Loucy (cell line): ENCODE measurements around the gene SEL1L3.

Experiments used
- CTCF ChIP-seq: fragments of 200-600 bp; sonication (generic); conservative IDR thresholded peaks from 2 replicates; pipeline ENCODE4 v1.5.1; 2014; ENCODE audit warnings: mild to moderate bottlenecking, antibody characterized with exemption, low read length
- EZH2phosphoT487 ChIP-seq: fragments of 200-600 bp; IDR thresholded peaks from 2 replicates; pipeline ENCODE4 v1.6.1; 2018; ENCODE audit warnings: antibody characterized with exemption, mild to moderate bottlenecking, moderate library complexity, borderline replicate concordance

- no peak for TF ChIP-seq CTCF
- TF ChIP-seq EZH2phosphoT487, result no peak
Observed at GRCh38 chr4:25873632-25874129, 10.9 kb upstream of the SEL1L3 start.
